HepG2 (cell line): ENCODE data around the gene RNF168. TPM values are rescaled to one million over a fixed set of nuclear protein-coding genes. Genes with fewer than 3 reads are reported as not detected.
A peak's percentile ranks its signal among the peaks of the same experiment; 100 is the strongest.

Experiments used
- ATAC-seq: fragments of 200-7000 bp; cut with Tn5 transposase; 3 replicates; pipeline ENCODE4 v1.9.1; 2020; ENCODE audit warnings: mild to moderate bottlenecking, moderate library complexity
- BruUV-seq: library from RNA; stranded (reverse); fragments of 400-500 nt; replicated peaks from 2 replicates; lab custom pipeline; 2021; lab: Mats Ljungman, UMichigan
- CTCF ChIA-PET: fragments of 300-600 bp; formaldehyde crosslinking; extraction: SDS; loops from one replicate; lab custom pipeline; 2021; ENCODE audit warnings: low total read pairs, inconsistent platforms, low intra/inter-chr PET ratio; lab: Yijun Ruan, JAX
- POLR2A ChIA-PET: fragments of 350-600 bp; sonication (Branson Sonifier 250); formaldehyde crosslinking; loops from one replicate; lab custom pipeline; 2020; ENCODE audit warnings: antibody characterized with exemption, inconsistent platforms; lab: Yijun Ruan, JAX
- DNase-seq: peaks from one replicate; pipeline ENCODE4 v3.0.0-alpha.2; 2015; ENCODE audit warnings: low spot score
- FAIRE-seq: peaks from 3 replicates; lab custom pipeline; 2011; peaks lifted over from hg19 to GRCh38; lab: Jason Lieb, UNC
- H2AFZ ChIP-seq: one replicate; pipeline ENCODE4 v1.6.1; 2011; ENCODE audit warnings: low read length, inconsistent platforms
- H3K27ac ChIP-seq: fragments of 300-600 bp; 3 replicates; pipeline ENCODE4 v1.8.0; 2011; ENCODE audit warnings: mixed run types, mild to moderate bottlenecking, mixed read lengths, low read length, inconsistent platforms; ENCODE audit not compliant: insufficient read depth; ENCODE audit errors: extremely low read length
- H3K27me3 ChIP-seq, 2 experiments: fragments of 200-600 bp in 1 of 2; 2 replicates in 1 of 2; 3 replicates in 1 of 2; pipeline versions ENCODE4 v1.6.0 to v1.8.0; 2011; ENCODE audit warnings: low read length in 2 of 2, mild to moderate bottlenecking in 2 of 2, moderate library complexity in 2 of 2, inconsistent platforms in 1 of 2; ENCODE audit not compliant: insufficient read depth in 2 of 2, control insufficient read depth in 1 of 2
- H3K36me3 ChIP-seq, 2 experiments: fragments of 200-600 bp in 1 of 2; replicated peaks in 1 of 2; 2 replicates in 1 of 2; 3 replicates in 1 of 2; pipeline versions ENCODE4 v1.5.1 to v1.8.0; 2011; ENCODE audit warnings: low read length in 2 of 2, inconsistent platforms in 1 of 2; ENCODE audit not compliant: insufficient read depth in 2 of 2, control insufficient read depth in 1 of 2
- H3K4me1 ChIP-seq: 2 replicates; pipeline ENCODE4 v1.5.1; 2012; ENCODE audit warnings: low read length, inconsistent platforms; ENCODE audit not compliant: insufficient read depth
- H3K4me2 ChIP-seq: 2 replicates; pipeline ENCODE4 v1.6.0; 2011; ENCODE audit warnings: low read depth, low read length, inconsistent platforms
- H3K4me3 ChIP-seq, 3 experiments: fragments of 200-600 bp in 1 of 3; sonication (generic), shearing (Covaris generic) in 1 of 3; replicated peaks in 1 of 3; 2 replicates each; pipeline ENCODE4 v1.5.1; 2011 to 2016; ENCODE audit warnings: low read length in 3 of 3, inconsistent platforms in 2 of 3, low read depth in 2 of 3, mild to moderate bottlenecking in 2 of 3, control low read depth in 1 of 3, mixed read lengths in 1 of 3; ENCODE audit not compliant: insufficient read depth in 1 of 3
- H3K79me2 ChIP-seq: one replicate; pipeline ENCODE4 v1.6.1; 2011; ENCODE audit warnings: low read length, inconsistent platforms; ENCODE audit not compliant: insufficient read depth
- H3K9ac ChIP-seq: 2 replicates; pipeline ENCODE4 v1.6.0; 2011; ENCODE audit warnings: mild to moderate bottlenecking, low read depth, low read length, inconsistent platforms; ENCODE audit not compliant: insufficient read depth
- H3K9me3 ChIP-seq: 2 replicates; pipeline ENCODE4 v1.5.1; 2012; ENCODE audit warnings: mild to moderate bottlenecking, low read length
- H4K20me1 ChIP-seq: 2 replicates; pipeline ENCODE4 v1.6.0; 2011; ENCODE audit warnings: inconsistent platforms, mild to moderate bottlenecking, low read length, moderate library complexity; ENCODE audit not compliant: insufficient read depth
- FOXA3 ChIP-seq: IDR thresholded peaks from 2 replicates; pipeline ENCODE4 v1.6.1; 2016; ENCODE audit warnings: missing genetic modification reagents, missing compliant biosample characterization
- GATA4 ChIP-seq: sonication (generic); IDR thresholded peaks from 2 replicates; pipeline ENCODE4 v1.6.1; 2016; ENCODE audit warnings: antibody characterized with exemption, low read depth, borderline replicate concordance
- GTF3A ChIP-seq: sonication (generic); formaldehyde crosslinking; conservative IDR thresholded peaks from 2 replicates; pipeline ENCODE4 v1.4.0; 2020; ENCODE audit warnings: mild to moderate bottlenecking, missing genetic modification reagents
- ISL2 ChIP-seq: sonication (generic); formaldehyde crosslinking; IDR thresholded peaks from 2 replicates; pipeline ENCODE4 v1.5.0; 2020; ENCODE audit warnings: missing genetic modification reagents
- KLF6 ChIP-seq: IDR thresholded peaks from 2 replicates; pipeline ENCODE4 v1.8.0; 2016; ENCODE audit warnings: missing biosample characterization, missing genetic modification reagents
- MLXIP ChIP-seq: sonication (generic); formaldehyde crosslinking; IDR thresholded peaks from 2 replicates; pipeline ENCODE4 v1.9.0; 2021; ENCODE audit warnings: missing genetic modification reagents, borderline replicate concordance
- PAWR ChIP-seq: sonication (generic); formaldehyde crosslinking; IDR thresholded peaks from 2 replicates; pipeline ENCODE4 v1.4.0; 2020; ENCODE audit warnings: missing genetic modification reagents, mild to moderate bottlenecking, borderline replicate concordance
- RXRB ChIP-seq: IDR thresholded peaks from 2 replicates; pipeline ENCODE4 v1.6.1; 2016; ENCODE audit warnings: borderline replicate concordance, missing genetic modification reagents, missing compliant biosample characterization
- SMARCE1 ChIP-seq: fragments of 450-650 bp; IDR thresholded peaks from 2 replicates; pipeline ENCODE4 v1.6.1; 2017; ENCODE audit warnings: borderline replicate concordance
- TARDBP ChIP-seq: sonication (generic); formaldehyde crosslinking; IDR thresholded peaks from 2 replicates; pipeline ENCODE4 v1.8.0; 2022; ENCODE audit warnings: mild to moderate bottlenecking, missing genetic modification reagents
- TBX2 ChIP-seq: sonication (generic); formaldehyde crosslinking; IDR thresholded peaks from 2 replicates; pipeline ENCODE4 v1.5.0; 2020; ENCODE audit warnings: missing genetic modification reagents, mild to moderate bottlenecking, borderline replicate concordance
- THAP7 ChIP-seq: sonication (generic); formaldehyde crosslinking; IDR thresholded peaks from 2 replicates; pipeline ENCODE4 v1.8.1; 2023; ENCODE audit warnings: mild to moderate bottlenecking, missing genetic modification reagents
- ZSCAN29 ChIP-seq: sonication (generic); formaldehyde crosslinking; conservative IDR thresholded peaks from 2 replicates; pipeline ENCODE4 v1.4.0; 2020; ENCODE audit warnings: mild to moderate bottlenecking, missing genetic modification reagents
- WGBS: methylation state at CpG from one replicate; pipeline ENCODE4 v1.1.6; 2017; ENCODE audit warnings: low lambda C conversion rate; 5-methylcytosine and 5-hydroxymethylcytosine counted together
- in situ Hi-C: cut with HindIII; loops from 2 replicates; pipeline ENCODE4 v1.10.0; 2017; ENCODE audit warnings: low pct_unique_long_range_greater_than_20kb; ENCODE audit not compliant: extremely low pct_ligation_motif_present
- intact Hi-C: fragments of 100-400 bp; cut with micrococcal nuclease; formaldehyde crosslinking; loops from one replicate; pipeline ENCODE4 v1.10.0; 2022; ENCODE audit not compliant: unreplicated experiment
- polyA plus RNA-seq, 8 experiments: library from polyadenylated mRNA; depleted of rRNA in 3 of 8; stranded (reverse) in 7 of 8; unstranded in 1 of 8; fragments of >200 nt; fragmentation: Illumina TruSeq in 4 of 8; extraction: Trizol in 4 of 8; gene quantifications; 2 replicates each; pipeline versions ENCODE4 v1.2.1 to v1.2.3, GENCODE V29; 2011 to 2016; ENCODE audit warnings: low read depth in 4 of 8, missing spikeins in 1 of 8, mixed read lengths in 1 of 8; ENCODE audit not compliant: insufficient read depth in 1 of 8
- total RNA-seq, 5 experiments: library from RNA; depleted of rRNA; stranded (reverse); fragments of >200 nt; fragmentation: Illumina TruSeq; extraction: Trizol; gene quantifications; 2 replicates each; pipeline ENCODE4 v1.2.3, GENCODE V29; 2016; ENCODE audit warnings: low read depth in 1 of 5

RNF168 gene
- total and polyA plus RNA-seq, 2 of the 13 experiments (the other 11 are each of a cell fraction or from before 2014, with no cell fraction given): 3.7 to 22.9 TPM

- TF ChIP-seq ZSCAN29 (peak; percentile 90; the same call in 1 of the 2 replicates), PAWR (CRISPR knock-in tag) (no peak), RXRB (CRISPR knock-in tag) (no peak), TARDBP (CRISPR knock-in tag) (no peak), TBX2 (CRISPR knock-in tag) (no peak), SMARCE1 (no peak), FOXA3 (CRISPR knock-in tag) (peak; percentile 32; the same call in 1 of the 2 replicates), GTF3A (CRISPR knock-in tag) (no peak)
Observed at GRCh38 chr3:196546537-196546936, 43.0 kb upstream of the RNF168 start (continued).

GRCh38 chr3:196544491-196544992, 41.0 kb upstream of the RNF168 start:
- Histone ChIP-seq H3K36me3 (no peaks in the 10 kb centered on the region), H4K20me1 (no peaks in the 10 kb centered on the region), H3K4me2 (no peak overlapping the region), H3K79me2 (no peaks in the 10 kb centered on the region), H3K9ac (no peak overlapping the region), H3K4me3 (no peak overlapping the region), H3K9me3 (peaks cover 7% of the 10 kb centered on the region), H3K27me3 (0 out of 5 replicates have a peak, but pooled peaks cover 0 to 2% of the 10 kb centered on the region in 2 experiments), H2AFZ (no peak overlapping the region), H3K4me1 (peaks cover 13% of the 10 kb centered on the region), H3K27ac (no peak overlapping the region)
- 29% methylated on average over 2 of the region's 2 CpGs for WGBS
- ATAC-seq (no peak), DNase-seq (no peak), FAIRE-seq (no peak)
- ChIA-PET POLR2A (no interaction called here), CTCF (no interaction called here)
- no TSS peak for BruUV-seq
- in situ Hi-C loops (no loop called here), intact Hi-C loops (no loop called here)
- TF ChIP-seq GATA4: no peak
- no peak for TF ChIP-seq THAP7
- TF ChIP-seq ISL2 (CRISPR knock-in tag): no peak
- no peak for TF ChIP-seq MLXIP (CRISPR knock-in tag)
- no peak for TF ChIP-seq KLF6 (CRISPR knock-in tag)
